Type B pancreatic cell (in vitro differentiated cells): ENCODE data around the gene KMT2E. TPM values are rescaled to one million over a fixed set of nuclear protein-coding genes. Genes with fewer than 3 reads are reported as not detected.
"Not testable (repeated sequence)": the region's sequence is repeated elsewhere in the genome, so short reads cannot be mapped to it uniquely, and the experiment has no call there.

Experiments
- DNase-seq: peaks from one replicate; pipeline ENCODE4 v3.0.0; 2021; ENCODE audit warnings: mixed read lengths; ENCODE audit not compliant: unreplicated experiment; ENCODE audit errors: extremely low spot score
- H3K27ac Mint-ChIP-seq: 2 replicates; pipeline ENCODE4 v1.8.0; 2021; ENCODE audit warnings: mild to moderate bottlenecking, mixed read lengths
- H3K27me3 Mint-ChIP-seq: 2 replicates; pipeline ENCODE4 v1.8.0; 2021; ENCODE audit warnings: mixed read lengths
- H3K36me3 Mint-ChIP-seq: 2 replicates; pipeline ENCODE4 v1.8.0; 2021; ENCODE audit warnings: mixed read lengths
- H3K4me1 Mint-ChIP-seq: one replicate; pipeline ENCODE4 v1.8.0; 2021; ENCODE audit warnings: mixed read lengths; ENCODE audit not compliant: unreplicated experiment
- H3K4me3 Mint-ChIP-seq: 2 replicates; pipeline ENCODE4 v1.8.0; 2021; ENCODE audit warnings: mild to moderate bottlenecking, mixed read lengths
- H3K9me3 Mint-ChIP-seq: 2 replicates; pipeline ENCODE4 v1.8.0; 2021; ENCODE audit warnings: mixed read lengths
- CTCF ChIP-seq: fragments of 200-600 bp; sonication (generic); conservative IDR thresholded peaks from 2 replicates; pipeline ENCODE4 v1.5.0; 2021; ENCODE audit warnings: antibody characterized with exemption, mild to moderate bottlenecking
- total RNA-seq: library from RNA; stranded (reverse); gene quantifications from 2 replicates; pipeline ENCODE4 v1.2.1, GENCODE V29; 2021; ENCODE audit warnings: low replicate concordance

The KMT2E gene
- total RNA-seq, 1 donor from 2014 or later: 75.6 TPM

DNA sequence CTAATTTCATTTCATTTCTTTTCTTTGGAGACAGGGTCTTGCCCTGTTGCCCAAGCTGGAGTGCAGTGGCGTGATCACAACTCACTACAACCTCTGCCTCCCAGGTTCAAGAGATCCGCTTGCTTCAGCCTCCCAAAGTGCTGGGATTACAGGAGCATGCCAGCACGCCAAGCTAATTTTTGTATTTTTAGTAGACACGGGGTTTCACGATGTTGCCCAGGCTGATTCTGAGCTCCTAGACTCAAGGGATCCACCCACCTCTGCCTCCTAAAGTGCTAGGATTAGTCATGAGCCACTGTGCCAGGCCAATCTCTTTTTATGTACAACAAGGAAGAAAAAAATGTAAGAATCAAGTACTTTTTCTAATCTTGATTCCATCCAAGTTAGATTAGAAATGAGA, 10.7 kb upstream of the KMT2E start:
- Mint-ChIP-seq H3K27me3 (no peaks in the 10 kb centered on the region), H3K4me3 (peak overlapping the region; percentile 53), H3K4me1 (peaks cover 67% of the 10 kb centered on the region), H3K27ac (peak overlapping the region; percentile 46), H3K36me3 (peaks cover 37% of the 10 kb centered on the region), H3K9me3 (no peaks in the 10 kb centered on the region)
- no peak for DNase-seq
- no peak for TF ChIP-seq CTCF

- TF ChIP-seq CTCF: no peak
- DNase-seq: no peak
- Mint-ChIP-seq H3K27me3 (no peaks in the 10 kb centered on the region), H3K4me3 (peak overlapping the region; percentile 19), H3K4me1 (peaks cover 63% of the 10 kb centered on the region), H3K9me3 (no peaks in the 10 kb centered on the region), H3K36me3 (peaks cover 37% of the 10 kb centered on the region), H3K27ac (peak overlapping the region; percentile 46)
Observed at GRCh38 chr7:105003872-105004510, 10.0 kb upstream of the KMT2E start.

DNA sequence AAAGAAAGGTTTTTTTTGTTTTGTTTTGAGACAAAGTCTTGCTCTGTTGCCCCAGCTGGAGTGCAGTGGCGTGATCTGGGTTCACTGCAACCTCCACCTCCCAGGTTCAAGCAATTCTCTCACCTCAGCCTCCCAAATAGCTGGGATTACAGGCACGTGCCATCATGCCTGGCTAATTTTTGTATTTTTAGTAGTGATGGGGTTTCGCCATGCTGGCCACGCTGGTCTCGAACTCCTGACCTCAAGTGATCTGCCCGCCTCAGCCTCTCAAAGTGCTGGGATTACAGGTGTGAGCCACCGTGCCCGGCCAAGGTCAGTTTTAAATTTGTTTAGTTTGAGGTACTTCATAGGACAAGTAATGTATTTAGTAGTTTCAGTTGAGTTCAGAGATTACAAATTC, 9.0 kb upstream of the KMT2E start:
- H3K9me3 Mint-ChIP-seq, H3K27me3 Mint-ChIP-seq, DNase-seq: not testable (repeated sequence)
- H3K27ac Mint-ChIP-seq: peak overlapping the region; percentile 80
- peaks cover 36% of the 10 kb centered on the region for H3K36me3 Mint-ChIP-seq
- peak overlapping the region; percentile 8 for H3K4me3 Mint-ChIP-seq
- H3K4me1 Mint-ChIP-seq: peaks cover 61% of the 10 kb centered on the region

DNA sequence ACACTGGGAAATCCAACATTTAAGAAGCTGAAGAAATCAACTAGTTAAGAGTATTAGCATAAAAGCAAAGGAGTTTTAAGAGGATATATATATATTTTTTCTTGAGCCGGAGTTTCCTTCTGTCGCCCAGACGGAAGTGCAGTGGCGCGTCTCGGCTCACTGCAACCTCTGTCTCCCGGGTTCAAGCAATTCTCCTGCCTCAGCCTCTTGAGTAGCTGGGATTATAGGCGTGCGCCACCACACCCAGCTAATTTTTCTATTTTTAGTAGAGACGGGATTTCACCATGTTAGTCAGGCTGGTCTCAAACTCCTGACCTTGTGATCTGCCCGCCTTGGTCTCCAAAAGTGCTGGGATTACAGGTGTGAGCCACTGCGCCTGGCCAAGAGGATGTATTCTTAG, 8.5 kb upstream of the KMT2E start:
- H3K4me3 Mint-ChIP-seq: peak overlapping the region; percentile 8
- DNase-seq, H3K9me3 Mint-ChIP-seq, H3K27me3 Mint-ChIP-seq: not testable (repeated sequence)
- peaks cover 61% of the 10 kb centered on the region for H3K4me1 Mint-ChIP-seq
- peaks cover 36% of the 10 kb centered on the region for H3K36me3 Mint-ChIP-seq
- H3K27ac Mint-ChIP-seq: peak overlapping the region; percentile 80

GRCh38 chr7:105006367-105007136, 7.5 kb upstream of the KMT2E start:
- peaks cover 54% of the 10 kb centered on the region for H3K4me1 Mint-ChIP-seq
- peaks cover 33% of the 10 kb centered on the region for H3K36me3 Mint-ChIP-seq
- TF ChIP-seq CTCF: no peak
- peak overlapping the region; percentile 89 for H3K27ac Mint-ChIP-seq
- no peak for DNase-seq
- H3K9me3 Mint-ChIP-seq: no peaks in the 10 kb centered on the region
- H3K27me3 Mint-ChIP-seq: no peaks in the 10 kb centered on the region
- peak overlapping the region; percentile 71 for H3K4me3 Mint-ChIP-seq

DNA sequence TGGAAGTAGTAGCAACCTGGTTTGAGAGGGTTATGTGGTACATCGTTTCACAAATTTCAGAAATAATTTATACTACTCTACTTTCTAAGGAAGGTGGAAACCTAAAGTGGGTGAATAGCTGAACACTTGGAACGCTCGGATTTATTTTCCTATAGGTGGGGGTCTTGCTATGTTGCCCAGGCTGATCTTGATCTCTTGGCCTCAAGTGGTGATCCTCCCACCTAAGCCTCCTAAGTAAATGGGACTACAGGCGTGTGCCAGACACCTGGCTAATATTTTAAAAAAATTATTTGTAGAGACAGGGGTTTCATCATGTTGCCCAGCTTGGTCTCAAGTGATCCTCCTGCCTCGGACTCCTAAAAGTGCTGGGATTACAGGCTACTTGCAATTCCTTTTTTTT, 6.7 kb upstream of the KMT2E start:
- H3K4me3 Mint-ChIP-seq: peak overlapping the region; percentile 39
- H3K27ac Mint-ChIP-seq: peak overlapping the region; percentile 89

More for the DNA sequence above, 6.7 kb upstream of the KMT2E start:
- TF ChIP-seq CTCF: no peak
- H3K27me3 Mint-ChIP-seq: peaks cover under 1% of the 10 kb centered on the region
- H3K9me3 Mint-ChIP-seq: no peaks in the 10 kb centered on the region
- peaks cover 33% of the 10 kb centered on the region for H3K36me3 Mint-ChIP-seq
- peaks cover 46% of the 10 kb centered on the region for H3K4me1 Mint-ChIP-seq
- DNase-seq: no peak
